ENCODE measurements around the gene TTYH2.
"Not testable (repeated sequence)": the region's sequence is repeated elsewhere in the genome, so short reads cannot be mapped to it uniquely, and the experiment has no call there.

Gene TTYH2

DNA sequence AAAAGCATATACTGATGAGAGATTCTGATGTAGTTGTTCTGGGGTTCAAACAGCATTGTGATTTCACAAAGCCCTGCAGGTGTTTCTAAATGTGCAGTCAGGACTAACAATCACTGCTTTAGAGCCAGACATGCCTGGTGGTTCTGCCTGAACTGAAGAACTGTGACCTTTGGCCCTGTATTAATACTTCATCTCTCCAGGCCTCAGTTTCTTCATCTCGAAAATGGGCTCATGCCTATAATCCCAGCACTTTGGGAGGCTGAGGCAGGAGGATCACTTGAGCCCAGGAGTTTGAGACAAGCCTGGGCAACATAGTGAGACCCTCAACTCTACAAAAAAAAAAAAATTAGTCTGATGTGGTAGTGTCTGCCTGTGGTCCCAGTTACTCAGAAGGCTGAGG is 64.6 kb downstream of the TTYH2 start:
- intact Hi-C loops (cut with DNase I): no loop called here
- DNase-seq: peak in 1 of 10 donors; percentile 31

- DNase-seq: peak in 2 of 10 donors; percentile 24 to 32
- intact Hi-C loops (cut with DNase I): not testable (repeated sequence)
Observed at GRCh38 chr17:74279617-74280016, 66.2 kb downstream of the TTYH2 start.

DNA sequence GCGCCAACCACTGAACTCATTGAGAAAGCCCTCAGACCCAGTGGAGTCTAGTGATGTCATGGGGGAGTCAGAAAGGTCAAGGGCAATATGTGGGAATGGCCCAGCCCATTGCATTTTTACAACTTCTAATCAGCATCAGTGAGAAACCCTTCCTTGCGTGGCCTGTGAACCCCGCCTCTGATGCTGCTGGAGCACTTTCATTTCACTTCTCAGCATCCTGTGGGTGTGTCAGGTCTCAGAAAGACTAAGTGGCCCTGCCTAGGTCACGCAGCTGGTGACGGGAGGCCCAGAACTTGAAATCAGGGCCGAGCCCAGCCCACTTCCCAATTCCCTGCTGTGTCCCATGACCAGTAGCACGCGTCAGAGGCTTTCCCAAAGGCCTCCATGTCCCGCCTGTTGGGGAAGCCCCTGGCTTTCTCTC is 66.7 kb downstream of the TTYH2 start:
- intact Hi-C loops (cut with DNase I): no loop called here
- DNase-seq: peak in 2 of 10 donors; percentile 35 to 75

- intact Hi-C loops (cut with DNase I): no loop called here
- DNase-seq: peak in 2 of 10 donors; percentile 39 to 82
Observed at GRCh38 chr17:74281799-74282198, 68.4 kb downstream of the TTYH2 start.

DNA sequence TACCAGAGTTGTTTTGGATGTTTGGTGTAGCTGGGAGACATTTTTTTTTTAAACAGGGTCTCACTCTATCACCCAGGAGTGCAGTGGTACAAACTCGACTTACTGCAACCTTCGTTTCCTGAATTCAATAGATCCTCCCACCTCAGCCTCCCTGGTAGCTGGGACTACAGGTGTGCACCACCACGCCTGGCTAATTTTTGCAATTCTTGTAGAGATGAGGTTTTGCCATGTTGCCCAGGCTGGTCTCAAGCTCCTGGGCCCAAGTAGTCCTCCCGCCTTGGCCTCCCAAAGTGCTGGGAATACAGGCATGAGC is 68.9 kb downstream of the TTYH2 start:
- intact Hi-C loops (cut with DNase I): not testable (repeated sequence)
- DNase-seq: peak in 1 of 10 donors; percentile 24

GRCh38 chr17:74282587-74283370 is 69.4 kb downstream of the TTYH2 start:
- intact Hi-C loops (cut with DNase I): no loop called here
- peak in 1 of 10 donors; percentile 11 for DNase-seq

- DNase-seq: no peak
- intact Hi-C loops (cut with DNase I): no loop called here
Observed at GRCh38 chr17:74283371-74283673, 70.0 kb downstream of the TTYH2 start.

GRCh38 chr17:74287031-74287602 is 73.7 kb downstream of the TTYH2 start:
- DNase-seq: peak in 1 of 10 donors; percentile 61
- intact Hi-C loops (cut with DNase I): no loop called here

- no peak for DNase-seq
- intact Hi-C loops (cut with DNase I): no loop called here
Observed at GRCh38 chr17:74288785-74289184, 75.4 kb downstream of the TTYH2 start.

GRCh38 chr17:74289688-74290087 is 76.3 kb downstream of the TTYH2 start:
- intact Hi-C loops (cut with DNase I): no loop called here
- no peak for DNase-seq

GRCh38 chr17:74290340-74290739 is 77.0 kb downstream of the TTYH2 start:
- no peak for DNase-seq
- intact Hi-C loops (cut with DNase I): no loop called here

GRCh38 chr17:74292495-74292894 is 79.1 kb downstream of the TTYH2 start:
- intact Hi-C loops (cut with DNase I): no loop called here
- no peak for DNase-seq

- DNase-seq: no peak
- intact Hi-C loops (cut with DNase I): loop anchor here (1.0 kb wide), 1 partner anchor 86 kb away; no protein-coding TSS in a partner anchor
Observed at GRCh38 chr17:74295625-74296547, 82.5 kb downstream of the TTYH2 start.

DNA sequence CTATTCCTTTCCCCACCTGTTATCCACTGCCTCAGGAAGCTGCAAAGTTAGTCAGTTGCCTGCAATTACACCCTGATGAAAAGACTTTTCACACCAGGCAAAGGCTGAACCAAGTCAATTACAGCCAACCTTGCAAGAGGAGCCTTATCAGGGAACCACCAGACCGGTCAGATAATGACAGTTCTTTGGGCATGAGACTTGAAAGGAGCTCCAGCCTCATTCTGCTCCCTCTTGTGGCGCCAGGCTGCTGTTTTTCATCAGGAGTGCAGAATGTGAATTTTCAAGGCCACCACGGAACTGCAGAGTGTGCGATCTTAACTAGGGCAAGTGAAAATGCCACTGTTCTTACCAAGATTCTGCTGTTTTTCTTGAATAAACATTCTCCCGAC is 83.2 kb downstream of the TTYH2 start:
- intact Hi-C loops (cut with DNase I): loop anchor here (1.0 kb wide), 1 partner anchor 86 kb away; no protein-coding TSS in a partner anchor
- peak; percentile 44 to 96 (median 77) for DNase-seq

DNA sequence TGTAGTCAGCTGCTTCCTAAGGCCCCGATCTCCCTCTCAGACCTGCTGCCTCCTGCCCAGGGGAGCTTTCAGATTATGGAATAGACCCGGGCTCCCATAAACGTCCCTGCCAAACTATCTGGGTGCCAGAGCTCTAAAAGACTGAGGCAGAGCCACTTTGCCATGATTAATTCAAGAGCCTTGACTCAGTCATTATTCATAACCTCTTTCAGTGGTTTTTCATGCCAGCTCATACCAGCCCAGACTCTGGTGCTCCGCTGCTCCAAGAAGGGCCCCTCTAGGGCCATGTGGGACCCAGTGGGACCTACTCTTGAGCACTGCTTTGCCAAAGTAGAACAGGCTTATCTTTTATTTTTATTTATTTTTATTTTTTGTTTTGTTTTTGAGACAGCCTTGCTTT is 84.6 kb downstream of the TTYH2 start:
- intact Hi-C loops (cut with DNase I): no loop called here
- DNase-seq: no peak

DNA sequence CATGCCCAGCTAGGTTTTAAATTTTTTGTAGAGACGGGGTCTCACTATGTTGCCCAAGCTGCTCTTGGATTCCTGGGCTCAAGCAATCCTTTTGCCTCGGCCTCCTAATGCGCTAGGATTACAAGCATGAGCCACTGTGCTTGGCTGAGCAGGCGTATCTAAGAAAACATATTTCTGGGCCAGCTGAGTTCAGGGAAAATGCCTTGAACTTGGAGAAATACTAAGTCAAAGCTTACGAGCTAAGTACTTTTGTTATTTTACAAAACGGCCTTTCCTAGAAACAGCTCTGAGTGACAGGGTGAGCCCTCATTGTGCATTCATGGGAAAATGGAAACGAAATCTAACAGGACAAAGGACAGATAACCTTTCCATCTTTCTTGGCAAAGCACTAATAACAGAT is 85.4 kb downstream of the TTYH2 start:
- intact Hi-C loops (cut with DNase I): no loop called here
- no peak for DNase-seq

DNA sequence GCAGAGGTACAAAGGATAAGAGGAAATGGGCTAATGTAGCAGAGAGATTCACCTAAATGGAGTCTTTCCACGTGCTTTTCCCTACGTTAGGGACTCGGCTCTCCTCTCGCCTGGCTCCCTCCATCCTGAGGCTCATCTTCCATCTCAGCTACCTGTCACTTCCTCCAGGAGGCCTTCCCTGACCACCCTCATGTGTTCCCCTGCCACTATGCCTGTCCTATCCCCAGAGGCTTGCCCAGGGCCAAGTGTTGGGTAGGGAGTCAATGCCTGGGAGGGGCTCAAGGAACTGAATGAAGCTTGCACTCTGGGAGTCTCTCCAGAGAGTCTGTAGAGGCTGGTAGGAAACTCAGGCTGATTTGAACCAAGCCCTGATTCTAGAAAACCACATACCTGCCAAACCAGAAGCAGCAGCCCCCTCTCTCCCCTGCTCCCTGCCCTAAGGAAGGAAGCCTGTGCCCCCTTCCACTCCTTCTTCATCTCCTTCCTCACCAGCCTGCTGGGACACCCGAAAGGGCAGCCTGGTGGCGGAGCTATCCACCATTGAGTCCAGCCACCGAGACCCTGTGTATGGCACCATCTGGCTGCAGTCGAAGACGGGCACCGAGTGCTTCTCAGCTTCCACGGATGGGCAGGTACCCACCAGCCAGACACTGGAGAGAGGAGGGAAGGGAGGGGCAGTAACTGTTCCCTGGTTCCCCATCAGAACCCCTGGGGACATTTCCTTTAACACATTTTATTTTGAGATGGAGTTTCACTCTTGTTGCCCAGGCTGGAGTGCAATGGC is 86.0 kb downstream of the TTYH2 start:
- intact Hi-C loops (cut with DNase I): loop anchor here (10.0 kb wide), 1 partner anchor 195 kb away; no protein-coding TSS in a partner anchor
- peak in 1 of 10 donors; percentile 82 for DNase-seq

DNA sequence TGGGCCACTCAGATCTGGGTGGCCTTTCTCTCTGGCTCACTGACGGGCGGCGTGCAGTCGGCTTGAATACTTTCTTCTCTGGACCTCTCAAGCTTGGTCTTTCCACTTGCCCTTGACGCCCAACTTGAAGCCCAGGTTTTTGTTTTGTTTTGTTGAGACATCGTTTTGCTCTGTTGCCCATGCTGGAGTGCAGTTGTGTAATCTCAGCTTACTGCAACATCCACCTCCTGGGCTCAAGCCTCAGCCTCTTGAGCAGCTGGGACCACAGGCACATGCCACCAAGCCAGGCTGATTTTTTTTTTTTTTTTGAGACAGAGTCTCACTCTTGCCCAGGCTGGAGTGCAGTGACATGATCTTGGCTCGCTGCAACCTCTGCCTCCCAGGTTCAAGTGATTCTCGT is 89.9 kb downstream of the TTYH2 start:
- intact Hi-C loops (cut with DNase I): loop anchor here (10.0 kb wide), 1 partner anchor 191 kb away; no protein-coding TSS in a partner anchor

GRCh38 chr17:74304184-74304583 is 90.8 kb downstream of the TTYH2 start:
- no peak for DNase-seq
- intact Hi-C loops (cut with DNase I): loop anchor here (10.0 kb wide), 1 partner anchor 191 kb away; no protein-coding TSS in a partner anchor

More for the DNA sequence above, 89.9 kb downstream of the TTYH2 start:
- DNase-seq: no peak

All from posterior cingulate gyrus (tissue), 11 donors.